ENCODE data around the gene ALPP.
"Not testable (repeated sequence)": the region's sequence is repeated elsewhere in the genome, so short reads cannot be mapped to it uniquely, and the experiment has no call there.

Gene ALPP

GRCh38 chr2:232407428-232408150, 29.0 kb downstream of the ALPP start:
- DNase-seq = not testable (repeated sequence)

- DNase-seq = not testable (repeated sequence)
Observed at GRCh38 chr2:232408269-232408668, 29.7 kb downstream of the ALPP start.

GRCh38 chr2:232409617-232410016, 31.1 kb downstream of the ALPP start:
- not testable (repeated sequence) for DNase-seq

- DNase-seq = no peak
Observed at GRCh38 chr2:232410238-232410900, 31.8 kb downstream of the ALPP start.

GRCh38 chr2:232411901-232412629, 33.5 kb downstream of the ALPP start:
- no peak for DNase-seq

GRCh38 chr2:232412986-232413385, 34.4 kb downstream of the ALPP start:
- no peak for DNase-seq

GRCh38 chr2:232415138-232415690, 36.7 kb downstream of the ALPP start:
- DNase-seq = no peak

GRCh38 chr2:232415736-232416520, 37.4 kb downstream of the ALPP start:
- no peak for DNase-seq

GRCh38 chr2:232416521-232417470, 38.2 kb downstream of the ALPP start:
- no peak for DNase-seq

- DNase-seq = no peak
Observed at GRCh38 chr2:232417489-232417888, 38.9 kb downstream of the ALPP start.

GRCh38 chr2:232418056-232418455, 39.5 kb downstream of the ALPP start:
- no peak for DNase-seq

- no peak for DNase-seq
Observed at GRCh38 chr2:232418466-232419244, 40.1 kb downstream of the ALPP start.

- DNase-seq = no peak
Observed at GRCh38 chr2:232419245-232420072, 40.9 kb downstream of the ALPP start.

GRCh38 chr2:232420073-232420454, 41.5 kb downstream of the ALPP start:
- no peak for DNase-seq

- DNase-seq = no peak
Observed at GRCh38 chr2:232420463-232421188, 42.1 kb downstream of the ALPP start.

GRCh38 chr2:232421189-232421785, 42.7 kb downstream of the ALPP start:
- DNase-seq = no peak

- no peak for DNase-seq
Observed at GRCh38 chr2:232422051-232422450, 43.5 kb downstream of the ALPP start.

GRCh38 chr2:232422996-232423395, 44.4 kb downstream of the ALPP start:
- DNase-seq = not testable (repeated sequence)

All from fibroblast of skin of abdomen (primary cell).